ENCODE results near the gene SGTA.

Gene SGTA

DNA sequence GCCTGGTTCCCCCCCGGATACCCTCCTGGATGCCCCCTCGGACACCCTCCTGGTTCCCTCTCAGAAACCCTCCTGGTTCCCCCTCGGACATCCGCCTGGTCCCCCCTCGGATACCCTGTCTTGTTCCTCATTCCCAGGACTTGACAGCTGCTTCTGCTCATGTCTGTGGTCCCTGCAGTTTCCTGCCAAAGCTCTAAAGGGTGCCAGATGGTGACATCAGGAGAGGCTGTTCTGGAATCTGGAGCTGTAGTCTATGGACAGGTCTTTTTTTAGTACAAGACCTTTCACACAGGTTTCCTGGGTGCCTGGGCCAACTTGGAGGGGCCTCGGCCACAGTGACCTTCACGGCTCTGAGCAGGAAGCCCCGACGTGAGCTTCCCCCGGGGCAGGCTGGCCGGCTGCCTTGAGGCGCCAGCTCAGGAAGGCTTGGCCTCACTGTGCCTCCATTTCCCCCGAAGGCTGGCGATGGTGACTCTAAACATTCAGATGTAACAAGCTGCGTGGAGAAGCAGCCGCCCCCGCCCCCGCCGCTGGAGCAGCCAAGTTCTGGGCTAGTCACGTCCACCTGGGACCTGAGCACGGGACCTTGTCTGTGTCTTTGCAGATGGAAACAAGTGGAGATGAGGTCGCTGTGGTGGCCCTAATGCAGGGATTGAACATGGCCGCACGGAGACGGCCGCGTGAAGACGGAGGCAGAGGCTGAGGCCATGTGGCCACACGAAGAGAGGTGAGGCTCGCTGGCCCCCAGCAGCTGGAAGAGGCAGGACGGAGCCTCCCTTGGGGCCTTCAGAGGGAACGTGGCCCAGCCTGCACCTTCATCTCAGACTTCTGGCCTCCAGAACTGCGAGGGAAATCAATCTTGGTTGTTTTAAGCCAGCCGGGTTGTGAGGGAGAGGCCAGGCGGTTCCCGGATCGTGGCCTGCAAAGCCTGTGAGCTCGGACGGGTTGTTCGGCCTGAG is 12.7 kb downstream of the SGTA start:
- DNase-seq (ENCODE audit: low spot score) = peak; percentile 83

DNA sequence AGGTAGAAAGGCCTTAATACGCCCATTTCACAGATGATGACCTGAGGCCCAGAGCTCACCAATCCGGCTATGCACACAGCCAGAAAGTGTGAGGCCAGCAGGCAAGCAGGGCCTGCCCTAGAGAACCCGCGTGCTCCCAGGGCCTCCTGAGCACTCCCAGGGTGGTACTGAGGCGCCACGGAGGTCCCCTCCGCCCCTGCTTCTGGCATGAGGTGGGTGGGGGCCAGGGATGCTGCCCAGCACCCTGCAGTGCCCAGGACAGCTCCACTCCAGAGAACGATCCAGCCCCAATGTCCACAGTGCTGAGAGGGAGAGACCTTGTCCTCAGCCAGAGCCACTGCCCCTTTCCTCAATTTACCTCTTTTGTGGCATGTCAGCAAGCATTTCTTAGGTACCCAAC is 13.9 kb downstream of the SGTA start:
- no peak for DNase-seq (ENCODE audit: low spot score)

DNA sequence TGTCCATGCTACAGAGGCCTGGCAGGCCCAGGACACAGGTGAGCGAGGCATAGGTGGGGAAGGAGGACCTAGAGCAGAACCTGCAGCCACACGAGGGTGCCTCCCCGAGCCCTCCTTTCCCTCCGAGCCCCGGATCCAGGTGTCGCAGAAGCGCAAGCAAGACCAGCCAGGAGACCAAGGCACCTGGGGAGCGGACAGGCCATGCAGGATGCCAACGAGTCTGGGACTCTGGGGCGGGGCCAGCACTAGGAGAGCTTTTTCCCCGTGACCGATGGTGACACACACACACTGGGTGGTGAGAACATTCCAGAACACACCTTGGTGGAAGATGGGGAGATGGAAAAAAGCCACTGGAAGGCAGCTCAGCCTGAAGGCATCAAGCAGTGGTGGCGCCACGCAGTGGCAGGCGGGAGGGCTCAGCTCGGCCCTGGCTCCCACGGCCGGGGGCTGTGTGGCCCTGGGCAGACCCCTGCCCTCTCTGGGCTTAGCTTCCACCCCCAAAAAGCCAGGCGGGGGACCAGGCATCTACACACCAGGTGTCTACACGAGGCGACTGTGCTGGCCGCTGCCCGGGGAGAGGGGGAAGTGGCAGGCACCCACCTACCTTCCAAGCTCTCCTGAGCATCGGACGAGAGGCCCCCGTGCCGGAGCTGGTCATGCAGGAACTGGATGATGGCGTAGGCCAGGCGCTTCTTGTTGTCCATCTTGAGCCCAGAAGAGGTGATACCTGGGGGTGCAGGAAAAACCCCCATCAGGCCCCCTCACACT is 14.5 kb downstream of the SGTA start:
- DNase-seq (ENCODE audit: low spot score) = no peak

DNA sequence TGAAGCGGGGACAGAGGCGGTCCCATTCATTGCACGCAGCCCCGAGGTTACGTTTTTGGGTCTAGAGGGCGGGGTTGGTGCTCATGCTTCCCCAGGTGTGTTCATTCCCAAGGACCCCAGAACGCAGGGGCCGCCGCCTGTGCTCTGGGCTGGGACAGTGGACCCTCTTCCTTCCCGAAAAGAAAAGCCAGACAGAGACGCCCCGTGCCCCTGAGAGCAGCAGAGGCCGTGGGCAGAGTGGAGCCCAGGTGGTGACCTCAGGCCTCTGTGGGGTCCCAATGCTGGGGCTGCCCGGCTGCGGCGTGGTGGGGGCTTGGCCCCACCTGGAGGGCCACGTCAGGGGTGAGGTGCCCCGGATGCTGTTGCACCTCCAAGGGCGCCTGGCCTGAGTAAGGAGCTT is 15.4 kb downstream of the SGTA start:
- DNase-seq (ENCODE audit: low spot score) = no peak

DNA sequence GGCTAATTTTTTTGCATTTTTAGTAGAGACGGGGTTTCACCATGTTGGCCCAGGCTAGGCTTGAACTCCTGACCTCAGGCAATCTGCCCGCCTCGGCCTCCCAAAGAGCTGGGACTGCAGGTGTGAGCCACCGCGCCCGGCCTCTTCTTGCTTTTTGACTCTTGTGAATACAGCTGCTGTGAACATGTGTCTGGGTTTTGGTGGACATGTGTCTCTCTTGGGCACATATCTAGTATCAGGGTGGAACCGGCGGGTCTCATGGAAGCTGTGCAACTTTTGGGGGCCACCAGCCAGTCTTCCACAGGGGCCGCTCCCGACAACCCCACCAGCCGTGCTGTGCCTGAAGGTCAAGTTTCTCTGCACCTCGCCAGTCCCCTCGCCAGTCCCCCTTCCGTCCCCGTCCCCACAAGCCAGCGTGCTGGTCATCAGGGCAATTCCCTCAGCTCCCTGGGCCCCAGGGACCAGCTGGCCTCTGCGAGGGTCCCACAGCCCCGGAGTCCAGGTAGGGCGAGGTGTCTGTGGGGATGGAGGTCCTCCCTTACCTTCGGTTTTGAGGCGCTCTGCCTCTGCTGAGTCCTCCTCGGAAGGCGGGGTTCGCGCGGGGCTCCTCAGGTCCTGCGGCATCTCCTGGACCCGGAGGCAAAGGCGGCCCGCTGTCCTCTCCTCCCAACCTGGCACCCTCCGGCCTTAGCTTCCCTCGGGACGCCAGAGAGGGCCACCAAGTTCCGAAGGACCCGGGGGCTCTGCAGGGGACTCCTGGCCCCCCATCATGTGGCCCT is 16.3 kb downstream of the SGTA start:
- no peak for DNase-seq (ENCODE audit: low spot score)

DNA sequence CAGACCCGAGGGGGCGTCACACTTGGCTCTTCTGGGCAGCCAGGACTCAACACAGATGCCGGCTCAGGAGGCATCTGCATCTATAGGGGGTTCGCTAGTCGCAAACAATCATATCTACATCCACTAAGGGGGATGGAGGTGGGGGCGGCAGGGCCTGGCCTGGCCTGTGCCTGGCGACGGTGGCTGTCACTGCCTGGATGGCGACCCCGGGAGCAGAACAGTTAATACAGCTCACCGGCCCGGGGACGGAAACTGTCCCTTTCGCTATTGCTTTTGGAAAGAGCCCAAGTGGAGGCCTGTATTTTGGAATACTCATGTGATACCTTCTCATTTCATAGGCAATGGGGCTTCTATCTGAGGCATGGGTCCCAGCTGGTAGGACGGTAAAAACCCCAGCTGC is 17.7 kb downstream of the SGTA start:
- no peak for DNase-seq (ENCODE audit: low spot score)

DNA sequence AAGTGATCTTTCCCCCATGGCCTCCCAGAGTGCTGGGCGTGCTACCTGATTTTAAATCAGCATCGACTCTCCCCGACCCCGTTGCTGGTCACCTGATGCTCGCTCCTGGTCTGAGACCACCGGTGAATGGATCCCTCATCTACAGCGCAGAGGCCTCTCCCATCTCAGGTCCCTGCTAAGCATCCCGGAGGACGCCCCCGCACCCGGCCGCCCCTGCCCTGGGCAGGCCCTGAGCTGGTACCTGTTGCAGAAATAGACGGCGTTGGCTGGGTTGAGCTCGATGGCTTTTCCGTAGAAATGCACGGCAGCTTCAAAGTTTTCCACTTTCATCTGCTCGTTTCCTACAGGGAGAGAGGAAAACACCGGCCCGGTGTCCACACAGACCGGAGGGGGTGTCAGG is 18.1 kb downstream of the SGTA start:
- DNase-seq (ENCODE audit: low spot score) = no peak

DNA sequence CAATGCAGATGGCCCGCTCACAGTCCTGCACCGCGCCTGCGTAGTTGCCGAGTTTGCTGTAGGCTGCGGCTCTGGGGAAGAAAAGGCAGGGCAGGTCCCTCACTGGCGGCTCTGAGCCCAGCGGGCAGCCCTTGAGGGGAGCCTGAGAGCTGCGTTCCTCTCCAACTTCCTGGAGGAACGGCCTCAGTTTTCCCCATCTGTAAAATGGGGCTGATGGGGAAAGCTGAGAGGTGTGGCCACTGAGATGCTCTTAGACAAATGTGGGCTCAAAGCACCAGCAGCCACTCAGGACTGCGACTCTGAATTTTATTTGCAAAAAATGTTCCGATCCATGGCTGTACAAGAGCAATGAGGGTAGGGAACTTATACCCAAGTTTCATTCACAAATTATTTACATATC is 19.4 kb downstream of the SGTA start:
- DNase-seq (ENCODE audit: low spot score) = no peak

DNA sequence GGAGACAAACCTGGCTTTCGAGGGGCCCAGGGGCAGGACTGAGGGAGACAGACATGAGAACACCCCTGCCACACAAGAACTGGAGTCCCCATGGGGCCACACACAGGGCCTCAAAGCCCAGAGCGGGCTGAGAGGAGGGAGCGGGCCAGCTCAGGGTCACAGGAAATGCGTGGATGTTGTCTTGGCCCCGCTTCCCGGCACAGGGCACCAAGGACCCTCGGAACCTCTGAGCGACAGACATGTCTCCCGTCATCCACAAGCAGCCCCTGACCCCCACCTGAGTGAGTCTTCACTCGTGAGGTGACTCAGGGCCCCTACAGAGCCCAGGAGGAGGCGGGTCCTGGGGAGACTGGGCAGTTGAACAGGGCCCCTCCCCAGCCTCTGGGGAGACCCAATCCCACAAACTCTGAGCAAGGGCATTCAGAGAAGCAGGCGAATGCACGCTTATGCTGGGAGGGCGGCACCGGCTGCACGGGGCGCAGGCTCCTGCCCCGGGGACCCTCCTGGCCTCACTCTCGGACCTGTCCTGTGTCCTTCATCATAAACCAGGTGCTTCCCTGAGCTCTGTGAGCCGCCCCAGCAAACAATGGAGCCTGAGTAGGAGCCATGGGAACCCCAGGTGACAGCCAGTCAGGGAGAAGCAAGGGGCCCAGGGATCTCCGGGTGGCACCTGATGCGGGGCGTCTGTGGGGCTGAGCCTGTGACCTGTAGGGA is 20.1 kb downstream of the SGTA start:
- no peak for DNase-seq (ENCODE audit: low spot score)

DNA sequence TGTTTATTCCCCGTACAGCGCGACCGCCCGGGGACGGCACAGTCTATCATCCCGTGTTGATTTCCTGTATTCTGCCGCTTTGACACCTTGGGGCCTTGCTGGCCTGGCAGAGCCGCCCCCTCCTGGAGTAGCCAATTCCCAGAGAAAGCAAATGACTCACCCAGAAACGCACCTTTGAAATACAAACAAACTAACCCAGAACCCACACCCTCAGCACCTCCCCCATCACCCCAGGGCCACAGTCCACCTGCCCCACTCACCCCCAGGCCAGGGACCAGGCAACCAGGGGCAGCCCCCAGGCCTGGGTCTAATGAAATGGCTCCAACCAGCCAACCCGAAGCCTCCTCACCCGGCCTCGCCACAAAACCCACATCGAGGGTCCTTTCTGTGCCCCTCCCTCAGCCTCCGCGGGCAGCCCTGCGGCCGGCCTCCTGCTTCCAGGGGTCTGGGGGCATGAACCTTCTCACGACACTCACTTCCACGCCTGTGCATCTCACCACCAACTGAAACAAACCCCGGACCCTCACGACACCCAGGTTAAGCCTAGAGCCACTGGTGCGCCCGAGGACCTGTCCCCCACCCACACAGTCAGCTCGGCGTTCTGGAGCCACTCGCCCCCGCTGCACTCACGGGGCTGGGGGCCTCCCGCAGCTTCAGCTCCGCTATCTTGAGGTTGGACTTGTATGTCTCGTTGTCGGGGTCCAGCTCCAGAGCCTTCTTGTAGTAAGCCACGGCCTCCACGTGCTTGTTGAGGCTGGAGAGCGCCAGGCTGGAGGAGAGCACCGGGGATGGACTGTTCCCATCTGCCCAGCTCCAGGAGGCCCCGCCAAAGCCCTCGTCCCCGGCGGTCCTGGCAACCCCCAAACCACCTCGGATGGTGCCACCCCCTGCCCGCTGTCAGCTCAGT is 20.9 kb downstream of the SGTA start:
- DNase-seq (ENCODE audit: low spot score) = no peak

DNA sequence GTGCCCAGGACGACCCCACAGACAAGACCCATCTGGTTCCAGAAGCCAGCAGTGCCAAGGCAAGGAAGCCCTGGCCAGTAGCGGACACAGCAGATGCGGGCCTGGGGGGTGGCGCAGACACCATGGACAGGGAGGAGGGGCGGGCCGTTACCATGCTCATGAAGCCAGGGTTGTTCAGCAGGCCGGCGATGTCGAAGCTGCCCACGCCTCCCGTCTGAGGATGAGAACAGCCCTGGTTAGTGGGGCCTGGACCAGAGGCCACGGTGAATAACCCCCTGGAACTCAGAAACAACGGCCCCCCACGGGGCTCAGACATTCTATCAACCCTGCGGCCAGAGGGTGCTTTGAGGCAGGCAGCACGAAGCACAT is 21.8 kb downstream of the SGTA start:
- DNase-seq (ENCODE audit: low spot score) = no peak

DNA sequence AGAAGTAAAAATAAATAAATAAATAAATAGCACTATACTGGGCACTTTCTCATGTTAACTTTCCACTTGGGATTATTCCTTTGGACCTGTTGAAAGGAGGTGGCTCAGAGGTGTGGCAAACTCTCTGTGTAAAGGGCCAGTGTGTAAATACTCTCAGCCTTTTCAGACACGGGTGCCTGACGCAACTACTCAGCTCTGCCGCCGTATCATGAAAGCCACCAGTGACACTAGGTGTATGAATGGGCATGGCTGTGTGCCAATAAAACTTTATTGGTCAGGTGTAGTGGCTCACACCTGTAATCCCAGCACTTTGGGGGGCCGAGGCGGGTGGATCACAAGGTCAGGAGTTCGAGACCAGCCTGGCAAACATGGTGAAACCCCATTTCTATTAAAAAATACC is 23.1 kb downstream of the SGTA start:
- no peak for DNase-seq (ENCODE audit: low spot score)

DNA sequence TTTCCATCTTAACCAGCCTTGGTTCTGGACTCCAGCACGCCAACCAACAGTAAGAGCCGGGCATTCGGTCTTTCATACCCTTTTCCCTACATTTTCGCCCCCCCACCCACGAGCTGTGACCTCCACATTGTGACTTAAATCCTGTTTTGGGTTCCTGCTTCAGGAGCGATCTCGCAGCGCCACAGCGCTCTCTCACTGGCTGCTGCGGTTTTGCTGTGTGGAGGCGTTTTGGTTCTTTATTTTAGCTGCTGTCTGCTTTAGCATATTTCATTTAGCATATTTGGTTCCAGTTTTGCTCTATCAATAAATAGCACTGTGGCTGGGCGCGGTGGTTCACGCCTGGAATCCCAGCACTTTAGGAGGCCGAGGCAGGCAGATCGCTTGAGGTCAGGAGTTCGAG is 23.7 kb downstream of the SGTA start:
- no peak for DNase-seq (ENCODE audit: low spot score)

DNA sequence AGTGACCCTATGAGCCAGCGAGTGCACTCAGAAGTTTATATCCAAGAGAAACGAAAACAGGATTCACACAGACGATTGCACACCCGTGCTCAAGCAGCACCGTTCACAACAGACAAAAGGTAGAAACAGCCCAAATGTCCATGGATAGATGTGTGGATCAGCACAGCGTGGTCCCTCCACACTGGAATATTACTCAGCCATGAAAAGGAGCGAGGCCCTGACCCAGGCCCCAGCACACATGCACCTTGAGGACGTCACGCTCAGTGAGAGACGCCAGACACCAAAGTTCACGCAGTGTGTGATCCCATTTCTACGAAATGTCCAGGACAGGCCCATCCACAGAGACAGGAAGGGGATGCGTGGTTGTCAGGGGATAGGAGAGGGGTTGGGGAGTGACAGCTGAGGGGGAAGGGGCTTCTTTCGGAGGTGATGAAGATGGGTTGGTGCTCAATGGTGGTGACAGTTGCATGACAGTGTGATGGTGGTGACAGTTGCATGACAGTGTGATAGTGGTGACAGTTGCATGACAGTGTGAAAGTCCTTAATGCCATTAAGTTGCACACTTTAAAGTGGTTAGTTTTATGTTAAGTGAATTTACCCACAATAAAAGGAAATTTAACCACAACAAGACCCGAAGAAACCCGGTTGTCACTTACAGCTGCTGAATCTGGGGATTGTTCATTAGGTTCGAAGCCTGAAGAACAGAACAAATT is 24.3 kb downstream of the SGTA start:
- no peak for DNase-seq (ENCODE audit: low spot score)

DNA sequence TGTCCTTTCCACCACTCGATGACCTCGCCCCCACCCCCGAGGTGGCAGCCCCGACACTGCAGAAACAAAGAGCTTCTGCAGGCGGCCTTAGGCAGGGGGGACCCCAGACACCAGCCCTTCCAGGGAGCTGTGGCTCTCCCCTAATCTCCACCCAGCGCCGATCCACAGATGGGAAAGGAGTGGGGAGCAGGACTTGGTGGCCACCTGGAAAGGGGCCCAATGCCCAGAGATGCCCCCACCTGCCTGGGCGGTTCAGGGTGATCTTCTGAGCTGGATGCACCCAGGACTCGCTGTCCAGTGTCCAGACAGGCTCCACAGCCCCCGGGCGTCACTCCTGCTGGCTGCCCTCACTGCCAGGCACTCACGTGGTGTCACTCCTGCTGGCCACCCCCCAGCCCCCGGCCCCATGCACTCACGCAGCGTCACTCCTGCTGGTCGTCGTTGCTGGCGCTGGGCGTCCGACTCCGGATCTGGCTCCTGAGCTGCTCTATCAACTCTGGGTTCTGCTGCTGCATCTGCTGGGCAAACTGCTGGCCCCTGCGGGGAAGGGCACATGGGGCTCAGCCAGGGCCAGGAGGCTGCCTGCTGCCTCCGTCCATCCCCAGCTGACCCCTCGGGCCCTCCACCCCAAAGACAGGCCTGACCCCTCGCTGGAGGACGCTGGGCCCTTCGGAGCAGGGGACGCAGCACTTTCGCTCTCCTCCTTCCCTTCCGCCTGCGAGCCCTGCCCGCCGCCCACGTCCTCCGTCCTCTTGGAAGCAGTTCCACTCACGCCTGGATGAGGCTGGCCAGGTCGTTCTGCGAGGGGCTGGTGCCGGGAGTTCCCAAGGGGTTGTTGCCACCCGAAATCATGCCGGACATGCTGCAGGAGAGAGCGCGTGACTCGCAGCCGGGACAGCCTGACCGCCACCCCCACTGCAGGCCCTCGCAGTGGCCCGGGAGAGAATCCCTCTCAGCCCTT is 25.9 kb downstream of the SGTA start:
- no peak for DNase-seq (ENCODE audit: low spot score)

DNA sequence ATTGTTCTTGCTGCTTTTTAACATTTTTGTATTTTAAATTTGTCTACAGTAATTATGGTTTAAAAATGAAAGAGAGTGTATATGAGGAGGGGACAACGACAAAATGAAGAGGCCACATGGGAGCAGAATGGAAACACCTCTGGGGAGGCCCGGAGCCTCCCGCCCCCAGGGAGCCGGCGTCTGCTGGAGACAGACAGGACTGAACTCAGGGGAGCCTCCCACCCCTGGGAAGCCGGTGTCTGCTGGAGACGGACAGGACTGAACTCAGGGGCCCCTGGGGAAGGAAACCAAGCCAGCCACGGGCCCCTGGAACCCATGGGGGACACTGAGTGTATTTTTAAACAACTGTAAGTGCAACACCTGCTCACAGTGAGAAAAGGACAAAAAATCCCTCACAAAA is 26.6 kb downstream of the SGTA start:
- DNase-seq (ENCODE audit: low spot score) = no peak

DNA sequence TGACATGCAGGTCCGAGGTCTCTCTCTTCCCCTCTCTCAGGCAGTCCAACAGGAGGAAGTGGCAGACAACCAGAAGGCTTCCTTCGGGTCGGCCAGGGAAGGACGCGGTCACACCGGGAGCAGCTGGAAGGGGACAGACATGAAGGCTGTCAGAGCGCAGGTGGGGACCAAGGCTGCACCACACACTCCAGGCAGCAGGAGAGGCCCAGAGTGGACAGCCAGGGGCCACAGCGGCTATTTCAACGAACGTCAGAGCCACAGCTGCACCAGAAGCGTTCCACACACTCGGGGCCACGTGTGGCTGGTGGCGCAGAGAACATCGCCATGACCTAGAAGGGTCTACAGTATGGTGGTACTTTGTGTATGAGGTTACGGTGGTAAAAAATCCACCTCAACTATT is 27.3 kb downstream of the SGTA start:
- no peak for DNase-seq (ENCODE audit: low spot score)

DNA sequence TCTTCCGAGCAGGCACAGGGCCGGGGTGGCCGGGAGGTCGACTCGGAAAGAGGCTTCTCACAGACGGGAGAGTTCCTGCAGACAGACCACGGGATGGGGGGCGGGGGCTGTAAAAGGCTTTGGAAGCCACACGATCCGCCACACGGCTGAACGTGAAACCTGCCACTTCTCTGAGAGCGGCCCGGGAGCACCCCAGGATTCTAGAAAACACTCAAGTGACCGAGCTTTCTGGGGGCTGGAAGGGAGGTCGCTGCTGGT is 27.7 kb downstream of the SGTA start:
- DNase-seq (ENCODE audit: low spot score) = no peak
